HepG2 (cell line): ENCODE measurements around the gene GP9. TPM values are rescaled to one million over a fixed set of nuclear protein-coding genes. Genes with fewer than 3 reads are reported as not detected.
A peak's percentile ranks its signal among the peaks of the same experiment; 100 is the strongest.

ENCODE experiments used
- ATF7 ChIP-seq, 2 experiments: fragments of 450-650 bp in 1 of 2; sonication (generic) in 1 of 2; formaldehyde crosslinking in 1 of 2; IDR thresholded peaks; 2 replicates each; pipeline versions ENCODE4 v1.4.0 to v1.6.1; 2016 to 2020; ENCODE audit warnings: antibody characterized with exemption in 1 of 2, mild to moderate bottlenecking in 1 of 2, missing genetic modification reagents in 1 of 2
- CREB1 ChIP-seq, 2 experiments: fragments of 450-650 bp in 1 of 2; IDR thresholded peaks; 2 replicates each; pipeline ENCODE4 v1.6.1; 2016 to 2017; ENCODE audit warnings: control low read depth in 1 of 2, mild to moderate bottlenecking in 1 of 2, missing compliant biosample characterization in 1 of 2, missing genetic modification characterization in 1 of 2
- MIXL1 ChIP-seq: IDR thresholded peaks from 2 replicates; pipeline ENCODE4 v1.6.1; 2016
- POLR2AphosphoS2 ChIP-seq: IDR thresholded peaks from 2 replicates; pipeline ENCODE4 v1.6.1; 2011; ENCODE audit warnings: low read depth, low read length, improper control_type of control experiment
- RFXAP ChIP-seq: sonication (generic); formaldehyde crosslinking; IDR thresholded peaks from 2 replicates; pipeline ENCODE4 v1.4.0; 2020; ENCODE audit warnings: missing genetic modification reagents, borderline replicate concordance
- RNF2 ChIP-seq: fragments of 450-650 bp; conservative IDR thresholded peaks from 2 replicates; pipeline ENCODE4 v1.6.1; 2016; ENCODE audit warnings: low read depth
- SALL1 ChIP-seq: sonication (generic); formaldehyde crosslinking; IDR thresholded peaks from 2 replicates; pipeline ENCODE4 v1.8.0; 2022; ENCODE audit warnings: mild to moderate bottlenecking, missing genetic modification reagents
- THAP11 ChIP-seq: IDR thresholded peaks from 2 replicates; pipeline ENCODE4 v1.6.1; 2016; ENCODE audit warnings: missing biosample characterization, missing genetic modification reagents
- ZFP36L2 ChIP-seq: sonication (generic); formaldehyde crosslinking; IDR thresholded peaks from 2 replicates; pipeline ENCODE4 v1.4.0; 2020; ENCODE audit warnings: missing genetic modification reagents
- ZNF20 ChIP-seq: sonication (generic); formaldehyde crosslinking; IDR thresholded peaks from 2 replicates; pipeline ENCODE4 v1.4.0; 2020; ENCODE audit warnings: mild to moderate bottlenecking, moderate library complexity, missing genetic modification reagents
- ZNF225 ChIP-seq: sonication (generic); formaldehyde crosslinking; IDR thresholded peaks from 2 replicates; pipeline ENCODE4 v1.4.0; 2020; ENCODE audit warnings: mild to moderate bottlenecking, missing genetic modification reagents
- ZNF619 ChIP-seq: sonication (generic); formaldehyde crosslinking; IDR thresholded peaks from 2 replicates; pipeline ENCODE4 v1.4.0; 2020; ENCODE audit warnings: mild to moderate bottlenecking, missing genetic modification reagents
- ZNF841 ChIP-seq: sonication (generic); formaldehyde crosslinking; IDR thresholded peaks from 2 replicates; pipeline ENCODE4 v1.8.1; 2023; ENCODE audit warnings: missing genetic modification reagents, borderline replicate concordance
- polyA plus RNA-seq, 8 experiments: library from polyadenylated mRNA; depleted of rRNA in 3 of 8; stranded (reverse) in 7 of 8; unstranded in 1 of 8; fragments of >200 nt; fragmentation: Illumina TruSeq in 4 of 8; extraction: Trizol in 4 of 8; gene quantifications; 2 replicates each; pipeline versions ENCODE4 v1.2.1 to v1.2.3, GENCODE V29; 2011 to 2016; ENCODE audit warnings: low read depth in 4 of 8, missing spikeins in 1 of 8, mixed read lengths in 1 of 8; ENCODE audit not compliant: insufficient read depth in 1 of 8
- total RNA-seq, 5 experiments: library from RNA; depleted of rRNA; stranded (reverse); fragments of >200 nt; fragmentation: Illumina TruSeq; extraction: Trizol; gene quantifications; 2 replicates each; pipeline ENCODE4 v1.2.3, GENCODE V29; 2016; ENCODE audit warnings: low read depth in 1 of 5
- TF ChIP-seq, protein P1 (sequence below): sonication (generic); formaldehyde crosslinking; IDR thresholded peaks from 2 replicates; pipeline ENCODE4 v1.5.0; 2020; ENCODE audit warnings: mild to moderate bottlenecking, missing genetic modification reagents
- TF ChIP-seq, protein P2 (sequence below): sonication (generic); formaldehyde crosslinking; IDR thresholded peaks from 2 replicates; pipeline ENCODE4 v1.5.0; 2020; ENCODE audit warnings: missing genetic modification reagents
- TF ChIP-seq, protein P3 (sequence below): sonication (generic); formaldehyde crosslinking; IDR thresholded peaks from 2 replicates; pipeline ENCODE4 v1.4.0; 2020; ENCODE audit warnings: missing genetic modification reagents

GP9 gene
- total and polyA plus RNA-seq, 2 of the 13 experiments (the other 11 are each of a cell fraction or from before 2014, with no cell fraction given): not detected

DNA sequence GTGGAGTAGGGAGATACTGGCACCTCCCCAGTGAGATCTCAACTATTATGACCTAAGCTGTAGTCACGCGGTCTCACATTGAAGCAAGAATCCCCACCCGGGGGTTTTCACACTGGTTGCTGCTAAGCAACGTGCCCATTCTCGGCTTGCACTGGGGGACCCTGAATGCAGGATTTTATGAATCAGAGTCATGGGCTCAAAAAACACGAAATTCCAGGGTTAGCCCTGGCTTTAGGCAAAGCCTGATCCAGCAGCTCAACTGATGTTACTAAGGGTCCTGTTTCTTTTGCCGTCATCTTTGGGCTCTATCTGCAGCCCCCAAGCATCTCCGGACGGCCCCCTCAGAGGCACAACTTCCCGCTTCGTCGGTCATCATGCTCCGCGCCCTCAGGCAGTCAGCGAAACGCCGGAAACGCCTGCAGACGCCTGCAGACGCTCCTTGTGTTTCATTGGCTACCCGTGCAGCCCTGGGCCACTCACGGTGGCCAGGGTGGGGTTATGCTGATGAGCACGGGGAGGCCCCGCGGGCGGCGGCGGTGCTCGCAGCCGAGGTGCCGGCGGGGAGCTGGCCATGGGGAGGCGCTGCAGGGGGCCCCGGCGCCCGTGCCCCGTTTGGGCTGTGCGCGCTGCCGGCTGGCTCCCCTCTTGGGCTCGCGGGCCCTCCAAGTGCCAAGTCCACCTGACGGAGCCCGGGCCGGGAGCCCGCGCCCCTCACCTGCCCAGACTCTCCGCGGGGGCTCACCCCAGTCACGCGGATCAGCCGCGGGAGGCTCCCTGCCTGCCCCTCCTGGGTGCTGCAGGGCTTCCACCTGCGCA, 33.6 kb upstream of the GP9 start (continued):
- TF ChIP-seq, protein P1, sequence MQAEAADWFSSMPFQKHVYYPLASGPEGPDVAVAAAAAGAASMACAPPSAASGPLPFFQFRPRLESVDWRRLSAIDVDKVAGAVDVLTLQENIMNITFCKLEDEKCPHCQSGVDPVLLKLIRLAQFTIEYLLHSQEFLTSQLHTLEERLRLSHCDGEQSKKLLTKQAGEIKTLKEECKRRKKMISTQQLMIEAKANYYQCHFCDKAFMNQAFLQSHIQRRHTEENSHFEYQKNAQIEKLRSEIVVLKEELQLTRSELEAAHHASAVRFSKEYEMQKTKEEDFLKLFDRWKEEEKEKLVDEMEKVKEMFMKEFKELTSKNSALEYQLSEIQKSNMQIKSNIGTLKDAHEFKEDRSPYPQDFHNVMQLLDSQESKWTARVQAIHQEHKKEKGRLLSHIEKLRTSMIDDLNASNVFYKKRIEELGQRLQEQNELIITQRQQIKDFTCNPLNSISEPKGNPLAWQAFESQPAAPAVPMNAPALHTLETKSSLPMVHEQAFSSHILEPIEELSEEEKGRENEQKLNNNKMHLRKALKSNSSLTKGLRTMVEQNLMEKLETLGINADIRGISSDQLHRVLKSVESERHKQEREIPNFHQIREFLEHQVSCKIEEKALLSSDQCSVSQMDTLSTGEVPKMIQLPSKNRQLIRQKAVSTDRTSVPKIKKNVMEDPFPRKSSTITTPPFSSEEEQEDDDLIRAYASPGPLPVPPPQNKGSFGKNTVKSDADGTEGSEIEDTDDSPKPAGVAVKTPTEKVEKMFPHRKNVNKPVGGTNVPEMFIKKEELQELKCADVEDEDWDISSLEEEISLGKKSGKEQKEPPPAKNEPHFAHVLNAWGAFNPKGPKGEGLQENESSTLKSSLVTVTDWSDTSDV (CRISPR knock-in tag): no peak
- TF ChIP-seq THAP11: 0 out of 2 replicates have a peak, but pooled peaks have one; percentile 30
- TF ChIP-seq POLR2AphosphoS2: no peak
- no peak for TF ChIP-seq MIXL1 (CRISPR knock-in tag)
- TF ChIP-seq, protein P2, sequence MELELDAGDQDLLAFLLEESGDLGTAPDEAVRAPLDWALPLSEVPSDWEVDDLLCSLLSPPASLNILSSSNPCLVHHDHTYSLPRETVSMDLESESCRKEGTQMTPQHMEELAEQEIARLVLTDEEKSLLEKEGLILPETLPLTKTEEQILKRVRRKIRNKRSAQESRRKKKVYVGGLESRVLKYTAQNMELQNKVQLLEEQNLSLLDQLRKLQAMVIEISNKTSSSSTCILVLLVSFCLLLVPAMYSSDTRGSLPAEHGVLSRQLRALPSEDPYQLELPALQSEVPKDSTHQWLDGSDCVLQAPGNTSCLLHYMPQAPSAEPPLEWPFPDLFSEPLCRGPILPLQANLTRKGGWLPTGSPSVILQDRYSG (CRISPR knock-in tag): peak; percentile 55; the same call in 1 of the 2 replicates
- peak; percentile 65; the same call in 1 of the 2 replicates for TF ChIP-seq RFXAP (CRISPR knock-in tag)
- TF ChIP-seq, protein P3, sequence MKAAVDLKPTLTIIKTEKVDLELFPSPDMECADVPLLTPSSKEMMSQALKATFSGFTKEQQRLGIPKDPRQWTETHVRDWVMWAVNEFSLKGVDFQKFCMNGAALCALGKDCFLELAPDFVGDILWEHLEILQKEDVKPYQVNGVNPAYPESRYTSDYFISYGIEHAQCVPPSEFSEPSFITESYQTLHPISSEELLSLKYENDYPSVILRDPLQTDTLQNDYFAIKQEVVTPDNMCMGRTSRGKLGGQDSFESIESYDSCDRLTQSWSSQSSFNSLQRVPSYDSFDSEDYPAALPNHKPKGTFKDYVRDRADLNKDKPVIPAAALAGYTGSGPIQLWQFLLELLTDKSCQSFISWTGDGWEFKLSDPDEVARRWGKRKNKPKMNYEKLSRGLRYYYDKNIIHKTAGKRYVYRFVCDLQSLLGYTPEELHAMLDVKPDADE (CRISPR knock-in tag): no peak
- TF ChIP-seq RNF2: peak; percentile 88
- peak; percentile 57; the same call in 1 of the 2 replicates for TF ChIP-seq SALL1 (CRISPR knock-in tag)
- no peak for TF ChIP-seq ZNF841 (CRISPR knock-in tag)
- TF ChIP-seq ZNF20: no peak
- no peak for TF ChIP-seq ZNF619 (CRISPR knock-in tag)
- no peak for TF ChIP-seq ZNF225
- TF ChIP-seq CREB1 (IDR thresholded peaks at IDR 0.05): peak; percentile 30; the same call in 1 of the 2 replicates
- TF ChIP-seq CREB1 (CRISPR knock-in tag; IDR thresholded peaks at IDR 0.05): no peak
- no peak for TF ChIP-seq ATF7 (IDR thresholded peaks at IDR 0.05)
- no peak for TF ChIP-seq ATF7 (CRISPR knock-in tag; IDR thresholded peaks at IDR 0.05)
- no peak for TF ChIP-seq ZFP36L2
- TF ChIP-seq, all 625 proteins: peak for 81
